GM19395 (cell line): Measurements from ENCODE around the gene TMED9.
A peak's percentile ranks its signal among the peaks of the same experiment; 100 is the strongest.

Experiments used
- ATAC-seq: cut with Tn5 transposase; IDR thresholded peaks from one replicate; pipeline ENCODE4 v1.9.1; 2021; ENCODE audit warnings: mild to moderate bottlenecking, moderate library complexity; ENCODE audit not compliant: unreplicated experiment

The TMED9 gene

DNA sequence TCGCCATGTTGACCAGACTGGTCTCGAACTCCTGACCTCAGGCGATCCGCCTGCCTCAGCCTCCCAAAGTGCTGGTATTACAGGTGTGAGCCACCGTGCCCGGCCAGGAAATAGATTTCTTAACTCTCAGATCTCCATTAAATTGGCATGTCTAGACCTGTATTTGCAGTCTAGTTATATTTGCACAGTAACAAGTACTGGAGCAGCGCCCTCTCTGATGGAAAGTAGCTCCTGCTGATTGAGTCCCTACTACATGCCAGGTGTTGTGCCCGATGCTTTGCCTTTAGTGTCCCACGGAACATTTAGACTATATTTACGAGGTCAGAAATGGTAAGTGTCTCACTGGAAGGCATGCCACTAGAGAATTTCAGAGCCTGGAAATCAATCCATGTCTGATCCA, 15.8 kb upstream of the TMED9 start:
- no peak for ATAC-seq

DNA sequence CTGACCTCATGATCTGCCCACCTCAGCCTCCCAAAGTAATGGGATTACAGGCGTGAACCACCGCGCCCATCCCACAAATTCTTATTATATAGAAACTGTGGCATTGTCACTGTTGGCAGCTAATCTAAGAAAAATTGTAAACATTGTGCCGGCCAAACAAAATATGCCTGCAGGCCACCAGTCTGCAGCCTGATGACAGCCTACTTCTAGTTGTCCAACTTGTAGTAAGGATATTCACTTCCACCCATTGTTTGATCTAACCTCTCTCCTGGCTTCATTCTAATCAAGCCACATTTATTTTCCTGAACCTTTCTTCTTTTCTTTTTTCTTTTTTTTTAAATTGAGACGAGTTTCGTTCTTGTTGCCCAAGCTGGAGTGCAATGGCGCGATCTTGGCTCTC, 13.7 kb upstream of the TMED9 start:
- ATAC-seq, result no peak

DNA sequence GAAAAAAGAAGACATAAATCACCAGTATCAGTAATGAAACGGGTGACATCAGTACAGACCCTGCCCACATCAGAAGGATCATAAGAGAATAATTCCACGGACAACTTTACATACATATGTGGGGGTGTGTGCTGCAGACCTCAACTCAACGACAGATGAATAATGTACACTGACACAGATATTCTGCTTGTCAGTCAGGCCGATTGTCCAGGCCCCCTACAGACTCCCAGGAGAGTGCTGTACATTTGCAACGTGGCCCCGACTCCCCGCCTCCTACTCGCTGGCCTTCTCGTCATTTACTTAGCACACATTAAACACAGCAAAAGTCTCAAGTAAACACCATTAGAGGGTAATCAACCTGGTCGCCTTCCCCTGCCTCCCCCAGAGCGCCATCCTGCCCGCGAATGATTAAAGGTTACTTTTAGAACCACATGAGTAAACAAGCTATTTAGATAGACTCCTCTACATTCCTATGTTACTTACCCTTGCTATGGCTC, 3.5 kb upstream of the TMED9 start:
- ATAC-seq, result no peak

DNA sequence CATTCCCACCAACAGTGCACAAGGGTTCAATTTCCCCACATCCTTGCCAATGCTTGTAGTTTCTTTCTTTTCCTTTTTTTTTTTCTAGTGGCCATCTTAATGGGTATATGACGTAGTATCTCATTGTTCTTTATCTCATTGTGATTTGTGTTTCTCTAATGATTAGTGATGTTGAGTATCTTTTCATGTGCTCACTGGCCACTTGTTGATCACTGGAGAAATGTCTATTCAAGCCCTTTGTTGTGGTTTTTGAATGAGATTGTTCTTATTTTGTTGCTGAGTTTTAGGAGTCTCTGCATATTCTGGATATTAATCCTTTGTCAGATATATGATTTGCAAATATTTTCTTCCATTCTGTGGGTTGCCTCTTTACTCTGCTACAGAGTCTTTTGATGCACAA, 1.6 kb upstream of the TMED9 start:
- ATAC-seq, result no peak

DNA sequence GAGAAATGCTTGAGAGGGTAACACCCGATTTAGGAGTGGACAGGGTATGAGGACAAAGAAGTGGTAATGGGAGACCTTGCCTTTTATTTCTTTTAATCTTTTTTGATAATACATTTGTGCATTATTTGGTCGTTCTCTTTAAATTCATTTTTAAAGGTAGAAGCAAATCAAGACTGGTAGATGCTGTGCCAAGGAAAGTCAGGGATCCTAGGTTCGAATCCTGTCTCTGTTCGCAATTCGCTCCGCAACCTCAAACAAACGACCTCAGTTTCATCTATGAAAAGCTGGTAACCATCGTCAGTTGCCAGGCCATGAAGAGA, 353 bp upstream of the TMED9 start:
- ATAC-seq, result no peak

DNA sequence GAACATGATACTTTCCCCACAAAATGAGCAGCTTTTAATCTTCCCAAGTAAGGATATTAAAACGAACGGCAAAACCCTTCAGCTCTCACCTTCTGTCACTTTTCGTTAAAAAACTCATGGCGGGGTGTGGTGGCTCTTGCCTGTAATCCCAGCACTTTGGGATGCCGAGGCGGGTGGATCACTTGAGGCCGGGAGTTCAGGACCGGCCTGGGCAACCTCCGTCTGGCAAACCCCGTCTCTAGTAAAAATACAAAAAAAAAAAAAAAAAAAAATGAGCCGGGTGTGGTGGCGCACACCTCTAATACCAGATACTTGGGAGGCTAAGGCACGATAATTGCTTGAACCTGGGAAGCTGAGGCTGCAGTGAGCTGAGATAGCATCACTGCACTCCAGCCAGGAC, 902 bp downstream of the TMED9 start:
- no peak for ATAC-seq

DNA sequence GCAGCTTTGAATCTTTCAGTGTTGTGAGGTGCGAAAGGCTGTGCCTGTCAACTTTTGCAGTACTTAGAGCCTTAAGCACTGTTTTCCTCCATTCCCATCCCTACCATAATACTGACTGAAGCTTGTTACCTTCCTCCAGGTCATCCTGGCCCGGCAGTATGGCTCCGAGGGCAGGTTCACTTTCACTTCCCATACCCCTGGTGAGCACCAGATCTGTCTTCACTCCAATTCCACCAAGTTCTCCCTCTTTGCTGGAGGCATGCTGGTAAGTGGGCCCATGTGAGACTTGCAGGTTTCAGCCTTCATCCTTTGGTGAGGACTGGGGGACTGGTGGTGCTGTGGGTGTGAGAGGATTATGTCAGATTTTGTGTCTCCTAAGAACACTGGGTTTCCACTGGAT, 1.5 kb downstream of the TMED9 start:
- no peak for ATAC-seq

DNA sequence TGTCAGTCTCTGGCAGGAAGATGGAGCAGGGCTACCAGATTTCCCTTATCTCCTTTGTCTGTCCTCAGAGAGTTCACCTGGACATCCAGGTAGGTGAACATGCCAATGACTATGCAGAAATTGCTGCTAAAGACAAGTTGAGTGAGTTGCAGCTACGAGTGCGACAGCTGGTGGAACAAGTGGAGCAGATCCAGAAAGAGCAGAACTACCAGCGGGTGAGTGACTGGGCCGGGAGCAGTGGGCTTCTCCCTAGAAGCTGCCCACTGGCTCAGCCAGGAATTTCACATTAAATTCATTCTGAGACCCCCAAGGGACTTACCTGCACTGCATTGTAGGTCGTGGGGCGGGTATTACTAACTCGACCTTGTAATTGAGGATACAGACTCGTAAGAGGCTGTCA, 2.1 kb downstream of the TMED9 start:
- no peak for ATAC-seq

DNA sequence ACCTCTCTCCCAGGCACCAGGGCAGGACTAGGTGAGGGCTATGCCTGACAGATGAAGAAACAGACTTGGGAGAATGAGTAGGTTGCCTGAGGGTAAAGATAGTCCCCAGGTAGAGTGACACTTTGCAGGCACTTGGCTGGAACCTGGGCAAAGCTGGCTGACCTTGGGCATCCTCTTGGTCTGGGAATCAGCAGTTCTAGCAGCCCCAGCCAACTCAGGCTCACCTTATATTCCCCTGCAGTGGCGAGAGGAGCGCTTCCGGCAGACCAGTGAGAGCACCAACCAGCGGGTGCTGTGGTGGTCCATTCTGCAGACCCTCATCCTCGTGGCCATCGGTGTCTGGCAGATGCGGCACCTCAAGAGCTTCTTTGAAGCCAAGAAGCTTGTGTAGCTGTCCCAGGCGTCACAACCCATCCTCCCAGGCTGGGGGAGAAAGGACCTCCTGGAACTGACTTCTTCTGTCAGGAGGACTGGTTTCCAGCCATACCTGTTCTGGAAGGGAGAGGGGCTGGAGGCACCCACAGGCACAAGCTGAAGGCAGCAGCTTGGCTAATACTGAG, 3.1 kb downstream of the TMED9 start:
- no peak for ATAC-seq

DNA sequence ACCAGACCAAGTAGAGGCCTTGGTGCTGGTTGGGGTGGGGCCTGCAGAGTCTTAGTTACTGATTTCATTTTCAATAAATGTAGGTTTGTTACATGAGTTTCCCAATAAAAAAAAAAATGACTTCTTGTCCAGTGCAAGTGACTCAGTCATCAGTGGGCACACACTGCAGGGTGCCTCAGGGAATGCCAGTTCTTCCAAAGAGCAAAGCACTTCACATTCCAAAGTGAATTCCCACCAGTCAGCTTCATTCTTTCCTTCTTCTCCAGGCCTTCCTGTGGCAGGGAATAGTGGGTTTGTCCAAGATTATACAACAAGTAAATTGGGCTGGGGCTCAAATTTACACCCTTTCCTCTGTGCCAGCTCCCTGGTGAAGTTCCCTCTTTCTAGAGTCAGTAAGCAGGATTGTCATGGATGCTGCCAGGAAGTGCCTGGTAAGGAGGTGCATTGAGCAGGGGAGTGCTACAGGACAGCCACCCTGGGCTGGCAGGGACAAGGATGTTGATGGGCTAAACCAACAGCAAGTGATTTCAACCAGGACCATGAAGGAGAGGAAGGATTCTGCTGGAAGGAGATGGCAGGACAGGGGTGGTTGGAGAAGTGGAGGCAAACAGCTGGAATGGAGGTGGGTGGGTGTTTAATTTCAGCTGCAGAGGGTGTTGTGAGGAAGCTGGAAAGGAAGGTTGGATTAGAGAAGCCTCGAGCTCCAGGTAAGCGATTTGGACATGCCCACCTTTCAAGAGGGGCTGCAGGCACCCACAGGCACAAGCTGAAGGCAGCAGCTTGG, 4.2 kb downstream of the TMED9 start:
- ATAC-seq, result no peak

DNA sequence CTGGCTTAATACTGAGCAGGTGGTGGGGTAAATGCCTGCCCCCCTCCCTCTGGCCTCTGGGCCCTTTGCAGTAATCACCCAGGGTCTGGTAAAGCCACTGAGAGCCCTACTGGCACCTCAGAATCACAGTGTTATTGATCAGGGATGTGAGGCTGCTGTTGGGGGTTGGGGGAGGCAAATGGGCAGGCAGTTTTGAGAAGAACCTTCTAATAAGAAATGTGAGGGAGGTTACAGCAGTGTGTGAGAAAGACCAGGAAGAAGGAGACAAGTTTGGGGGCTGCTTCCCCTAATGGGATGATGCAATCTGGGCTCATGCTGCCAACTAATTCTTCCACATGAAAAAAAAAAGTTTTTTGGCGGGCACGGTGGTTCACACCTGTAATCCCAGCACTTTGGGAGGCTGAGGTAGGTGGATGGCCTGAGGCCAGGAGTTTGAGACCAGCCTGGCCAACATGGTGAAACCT, 4.8 kb downstream of the TMED9 start:
- ATAC-seq, result no peak

DNA sequence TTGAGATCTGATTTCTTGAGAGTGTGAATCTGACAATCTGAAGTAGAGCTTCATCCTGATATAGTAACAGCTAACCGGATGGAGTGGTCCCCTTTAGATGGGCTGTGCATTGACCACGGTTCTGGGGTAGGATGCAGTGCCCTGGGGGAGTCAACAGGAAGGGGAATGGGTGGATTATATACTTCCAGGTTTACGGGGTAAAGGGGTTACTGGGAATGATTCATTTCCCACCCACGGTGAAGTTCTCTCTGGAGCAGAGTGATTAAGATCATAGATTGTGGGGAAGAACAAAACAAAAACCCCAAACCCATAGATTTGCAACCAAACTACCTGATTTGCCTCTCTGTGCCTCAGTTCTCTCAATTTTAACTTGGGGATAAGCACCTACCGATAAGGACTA, 6.5 kb downstream of the TMED9 start:
- ATAC-seq, result no peak

DNA sequence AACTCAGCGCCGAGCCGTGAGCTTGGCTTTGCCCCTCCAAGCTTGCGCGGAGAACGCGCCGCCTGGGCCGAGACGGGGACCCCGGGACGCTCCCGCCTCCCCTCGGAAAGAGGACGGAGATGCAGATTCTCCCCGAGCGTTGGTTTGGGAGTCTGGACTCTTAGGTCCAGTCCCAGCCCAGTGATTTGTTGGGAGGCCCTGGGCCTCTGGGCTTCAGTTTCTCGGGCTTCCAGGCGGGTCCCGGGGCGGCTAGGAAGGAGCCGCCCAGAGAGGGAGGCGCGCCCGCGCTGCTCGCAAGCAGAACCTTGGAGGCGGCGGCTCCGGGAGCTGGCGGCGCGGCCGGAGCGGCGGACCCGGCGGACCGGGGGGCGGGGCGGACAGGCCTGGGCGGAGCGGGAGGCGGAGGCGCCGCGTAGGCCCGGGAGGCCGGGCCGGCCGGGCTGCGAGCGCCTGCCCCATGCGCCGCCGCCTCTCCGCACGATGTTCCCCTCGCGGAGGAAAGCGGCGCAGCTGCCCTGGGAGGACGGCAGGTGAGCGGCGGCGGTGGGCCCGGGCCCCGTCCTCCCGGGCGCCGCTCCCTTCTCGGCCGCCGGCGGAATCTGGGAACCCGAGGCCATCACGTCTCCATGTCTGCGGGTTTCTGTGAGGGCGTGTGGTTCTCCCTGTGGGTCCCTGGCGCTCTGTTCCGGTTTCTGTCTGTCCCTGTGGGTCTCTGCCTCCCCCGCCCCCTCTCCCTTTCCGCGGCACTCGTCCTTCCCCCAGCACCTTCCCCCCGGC, 7.9 kb downstream of the TMED9 start, which contains the start of gene B4GALT7:
B4GALT7 (plus strand) TSS at position 402 of the 777 bp plus-strand sequence; CDS start at position 481, 79 bp downstream.
- ATAC-seq, result peak; percentile 78

DNA sequence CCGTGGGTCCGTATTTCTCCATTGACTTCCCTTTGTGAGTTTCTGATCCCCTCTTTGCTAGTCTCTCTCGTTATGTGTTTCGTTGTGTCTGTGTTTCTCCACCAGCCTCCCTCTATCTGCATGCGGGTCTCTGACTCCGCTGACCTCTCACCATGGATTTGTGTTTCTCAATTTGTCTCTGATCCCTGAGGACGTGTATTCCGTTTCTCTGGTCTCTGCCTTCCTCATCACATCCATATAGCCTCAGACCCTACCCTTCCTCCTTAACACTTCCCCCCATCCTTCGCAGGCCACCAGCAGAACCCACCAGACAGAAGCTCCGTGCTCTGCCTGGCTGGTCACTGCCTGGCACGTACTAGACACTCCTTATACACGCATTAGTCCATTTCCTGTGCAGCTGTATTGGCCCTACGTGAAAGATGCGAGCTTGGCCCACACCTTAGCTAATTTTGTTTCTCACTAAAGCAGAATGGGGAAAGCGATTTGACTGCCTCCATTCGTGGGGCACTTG, 8.6 kb downstream of the TMED9 start:
- ATAC-seq, result peak; percentile 10

DNA sequence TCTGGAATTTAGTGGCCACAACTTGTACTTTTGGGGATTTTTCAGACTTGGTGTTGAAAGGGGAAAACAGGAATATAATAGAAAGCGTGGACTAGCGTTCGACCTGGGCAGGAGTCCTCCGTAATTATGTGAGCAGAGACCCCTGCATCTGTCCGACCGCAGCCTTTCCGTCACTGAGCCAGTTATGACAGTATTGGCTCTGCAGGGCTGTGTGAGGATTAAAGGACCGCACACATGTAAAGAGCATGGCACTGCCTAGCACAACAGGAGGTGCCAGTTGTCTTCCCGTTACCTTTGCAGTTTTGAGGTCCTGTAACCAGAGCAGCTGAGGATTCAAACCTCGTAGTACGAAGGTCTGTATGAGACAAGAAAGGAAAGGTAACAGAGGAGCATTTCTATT, 9.1 kb downstream of the TMED9 start:
- no peak for ATAC-seq

DNA sequence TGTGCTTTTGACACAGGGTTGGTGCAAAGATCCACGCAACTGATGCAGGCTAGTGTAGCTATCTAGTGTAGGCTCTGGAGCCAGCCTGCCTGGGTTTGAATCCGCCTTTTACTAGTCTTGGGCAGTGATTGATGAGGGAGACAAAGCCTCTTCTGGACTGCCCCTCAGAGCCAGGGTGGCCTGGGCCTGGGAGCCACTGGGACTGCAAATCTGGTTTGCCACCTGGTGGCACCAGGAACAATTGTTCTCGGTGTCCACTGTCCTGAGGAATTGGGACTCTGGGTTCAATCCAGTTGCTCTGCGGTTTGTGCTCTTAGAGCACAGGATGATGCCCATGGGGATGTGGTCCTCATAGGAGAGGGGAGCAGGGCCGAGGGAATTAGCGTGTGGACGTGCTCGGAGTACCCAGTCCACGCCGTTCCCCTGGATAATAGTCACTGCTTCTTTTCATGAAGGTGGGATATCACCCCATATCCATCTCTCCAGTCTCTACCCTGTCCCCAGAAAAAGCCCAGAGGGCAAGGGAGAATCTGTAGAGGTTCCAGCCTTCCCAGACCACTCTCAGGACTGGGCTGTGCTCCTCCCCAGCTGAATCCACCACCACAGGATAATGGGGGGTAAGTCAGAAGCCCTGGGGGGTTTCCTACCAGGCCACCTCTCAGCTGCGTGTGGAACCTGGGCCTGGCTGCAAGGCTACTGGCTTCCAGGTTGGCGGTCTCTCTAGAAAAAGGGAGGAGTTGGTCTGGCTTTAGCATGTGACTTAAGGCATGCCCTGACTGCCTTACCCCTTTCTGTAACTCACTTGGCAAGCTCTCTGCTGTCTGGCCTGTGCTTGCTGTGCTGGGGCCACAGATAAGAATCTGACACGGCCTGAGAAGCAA, 9.8 kb downstream of the TMED9 start:
- ATAC-seq, result no peak

DNA sequence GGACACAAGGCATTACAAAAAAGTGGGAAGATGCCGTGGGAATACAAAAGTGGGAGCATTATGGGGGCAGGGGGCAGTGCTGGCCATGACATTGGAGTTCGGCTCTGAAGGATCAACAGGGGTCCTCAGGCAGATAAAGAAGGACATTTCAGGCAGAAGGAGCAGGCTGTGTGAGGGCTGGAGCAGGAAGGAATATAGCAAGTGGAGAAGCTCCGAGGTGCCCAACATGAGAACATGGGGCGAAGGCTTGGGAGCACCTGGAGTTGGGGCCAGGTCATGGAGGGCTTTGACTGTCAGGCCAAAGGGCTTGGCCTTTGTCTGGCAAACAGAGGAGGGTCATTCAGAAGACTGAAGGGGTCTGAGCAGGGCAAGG, 10.4 kb downstream of the TMED9 start:
- no peak for ATAC-seq

DNA sequence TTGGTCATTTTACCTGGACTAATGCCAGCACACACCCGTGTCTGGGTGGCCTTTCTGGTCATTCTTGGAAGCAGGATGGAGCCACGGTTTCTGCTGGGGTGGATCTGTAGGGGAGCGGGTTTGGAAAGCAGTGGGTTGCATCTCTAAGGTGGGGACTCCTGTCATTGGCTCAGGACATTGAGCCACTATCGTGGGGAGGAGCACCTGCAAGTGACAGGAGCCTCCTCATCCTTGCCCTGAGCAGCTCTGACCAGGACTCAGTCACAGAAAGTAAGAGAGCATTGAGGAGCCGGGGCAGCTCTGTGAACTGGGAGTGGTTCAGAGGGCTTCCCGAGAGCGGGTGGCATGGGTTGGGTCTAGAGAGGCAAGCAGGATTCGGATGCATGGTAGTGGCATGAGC, 11.6 kb downstream of the TMED9 start:
- ATAC-seq, result no peak

DNA sequence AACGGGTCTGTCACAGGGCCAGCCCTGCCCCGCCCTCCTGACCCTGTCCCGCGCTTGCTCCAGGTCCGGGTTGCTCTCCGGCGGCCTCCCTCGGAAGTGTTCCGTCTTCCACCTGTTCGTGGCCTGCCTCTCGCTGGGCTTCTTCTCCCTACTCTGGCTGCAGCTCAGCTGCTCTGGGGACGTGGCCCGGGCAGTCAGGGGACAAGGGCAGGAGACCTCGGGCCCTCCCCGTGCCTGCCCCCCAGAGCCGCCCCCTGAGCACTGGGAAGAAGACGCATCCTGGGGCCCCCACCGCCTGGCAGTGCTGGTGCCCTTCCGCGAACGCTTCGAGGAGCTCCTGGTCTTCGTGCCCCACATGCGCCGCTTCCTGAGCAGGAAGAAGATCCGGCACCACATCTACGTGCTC, 12.1 kb downstream of the TMED9 start:
- ATAC-seq, result no peak

DNA sequence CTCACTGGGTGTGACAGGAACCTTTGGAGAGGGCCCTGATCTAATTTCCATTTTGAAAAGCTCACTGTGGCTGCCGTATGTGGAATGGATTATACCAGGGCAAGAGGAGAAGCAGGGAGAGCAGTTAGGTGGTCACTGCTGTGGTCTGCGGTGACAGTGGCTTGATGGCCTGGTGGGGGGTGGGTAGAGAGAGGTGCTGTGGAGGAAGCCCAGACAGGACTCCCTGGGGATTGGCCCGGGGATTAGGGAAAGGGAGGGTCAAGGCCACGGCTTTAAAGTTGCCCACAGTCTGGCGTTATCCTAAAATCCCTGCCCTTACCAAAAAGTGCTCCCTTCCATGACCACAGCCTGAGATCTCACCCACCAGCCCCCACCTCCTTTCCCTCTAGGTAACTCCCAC, 12.7 kb downstream of the TMED9 start:
- ATAC-seq, result no peak

DNA sequence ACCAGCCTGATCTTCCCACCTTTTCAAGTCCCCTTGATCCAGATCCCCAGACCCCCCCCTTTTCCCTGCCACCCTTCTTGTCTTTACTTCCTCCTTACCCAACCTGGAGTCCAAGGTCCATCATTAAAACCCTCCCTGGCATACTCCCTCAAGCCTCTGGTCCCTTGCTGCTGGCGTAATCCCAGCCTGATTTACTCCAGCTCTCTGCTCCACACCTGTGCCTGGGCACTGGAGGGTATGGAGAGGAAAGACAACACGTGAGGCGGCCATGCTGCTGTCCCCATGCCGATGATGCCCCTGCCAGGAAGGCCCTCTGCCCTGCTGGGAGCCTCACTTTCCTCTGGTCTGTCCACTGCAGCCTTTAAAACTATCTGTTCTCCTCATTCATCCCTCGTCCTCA, 13.1 kb downstream of the TMED9 start:
- ATAC-seq, result no peak
